CD14-positive monocyte (primary cell): ENCODE results near the gene RTL5. TPM values are rescaled to one million over a fixed set of nuclear protein-coding genes. Genes with fewer than 3 reads are reported as not detected.

Experiments
- DNase-seq, 3 donors: peaks; one replicate each; pipeline ENCODE4 v3.0.0-alpha.2; 2011 to 2022
- H2AFZ ChIP-seq: 2 replicates; pipeline ENCODE4 v1.6.0; 2012; ENCODE audit warnings: mild to moderate bottlenecking, low read depth, low read length, inconsistent platforms; ENCODE audit not compliant: insufficient read depth, poor library complexity, severe bottlenecking
- H3K27ac ChIP-seq, 2 donors: 1 replicate in 1 of 2; 2 replicates in 1 of 2; pipeline ENCODE4 v1.5.1; 2012 to 2013; ENCODE audit warnings: low read length in 2 of 2, control low read depth in 1 of 2, inconsistent platforms in 1 of 2, low read depth in 1 of 2, mild to moderate bottlenecking in 1 of 2
- H3K27me3 ChIP-seq, 2 donors: one replicate each; pipeline versions ENCODE4 v1.6.0 to v1.6.1; 2011 to 2013; ENCODE audit warnings: low read length in 2 of 2; ENCODE audit not compliant: control insufficient read depth in 2 of 2, insufficient read depth in 2 of 2
- H3K36me3 ChIP-seq, 2 donors: replicated peaks in 1 of 2; 1 replicate in 1 of 2; 2 replicates in 1 of 2; pipeline versions ENCODE4 v1.5.1 to v1.6.1; 2012 to 2013; ENCODE audit warnings: low read length in 2 of 2, control low read depth in 1 of 2, inconsistent platforms in 1 of 2, mild to moderate bottlenecking in 1 of 2; ENCODE audit not compliant: insufficient read depth in 2 of 2, control insufficient read depth in 1 of 2
- H3K4me1 ChIP-seq, 2 donors: 1 replicate in 1 of 2; 2 replicates in 1 of 2; pipeline versions ENCODE4 v1.5.1 to v1.6.1; 2012 to 2013; ENCODE audit warnings: low read length in 2 of 2, control low read depth in 1 of 2, inconsistent platforms in 1 of 2, mild to moderate bottlenecking in 1 of 2, moderate library complexity in 1 of 2; ENCODE audit not compliant: insufficient read depth in 2 of 2, control insufficient read depth in 1 of 2
- H3K4me2 ChIP-seq: replicated peaks from 2 replicates; pipeline ENCODE3; 2012; ENCODE audit warnings: low read length, moderate library complexity, mild to moderate bottlenecking; ENCODE audit not compliant: poor library complexity, severe bottlenecking; ENCODE audit errors: extremely low read depth
- H3K4me3 ChIP-seq, 3 experiments: fragments of 200-600 bp in 1 of 3; sonication (generic) in 1 of 3; replicated peaks in 1 of 3; 1 replicate in 2 of 3; 2 replicates in 1 of 3; pipeline ENCODE4 v1.5.1; 2011 to 2013; ENCODE audit warnings: low read length in 3 of 3, mild to moderate bottlenecking in 3 of 3, control low read depth in 2 of 3, low read depth in 2 of 3, inconsistent platforms in 1 of 3, moderate library complexity in 1 of 3
- H3K79me2 ChIP-seq: 2 replicates; pipeline ENCODE4 v1.6.0; 2012; ENCODE audit warnings: mild to moderate bottlenecking, control low read depth, inconsistent platforms, low read length, moderate library complexity; ENCODE audit not compliant: insufficient read depth
- H3K9ac ChIP-seq: 2 replicates; pipeline ENCODE4 v1.6.0; 2017; ENCODE audit warnings: low read length, mild to moderate bottlenecking; ENCODE audit not compliant: insufficient read depth, poor library complexity, severe bottlenecking
- H3K9me3 ChIP-seq, 2 donors: replicated peaks in 1 of 2; 1 replicate in 1 of 2; 2 replicates in 1 of 2; pipeline versions ENCODE4 v1.5.1 to v1.6.1; 2012 to 2013; ENCODE audit warnings: low read length in 2 of 2, control low read depth in 1 of 2; ENCODE audit not compliant: control insufficient read depth in 1 of 2, insufficient read depth in 1 of 2
- H4K20me1 ChIP-seq: 2 replicates; pipeline ENCODE4 v1.6.0; 2012; ENCODE audit warnings: mild to moderate bottlenecking, low read length, control low read depth, moderate library complexity; ENCODE audit not compliant: insufficient read depth
- H3K27ac Mint-ChIP-seq, 7 donors: one replicate each; pipeline ENCODE4 v1.8.0; 2020; ENCODE audit warnings: mild to moderate bottlenecking in 7 of 7, mixed read lengths in 7 of 7, moderate library complexity in 6 of 7, inconsistent platforms in 2 of 7
- H3K27me3 Mint-ChIP-seq, 3 donors: one replicate each; pipeline ENCODE4 v1.8.0; 2021 to 2022; ENCODE audit warnings: low read depth in 3 of 3, mild to moderate bottlenecking in 3 of 3, mixed read lengths in 3 of 3, moderate library complexity in 3 of 3, inconsistent platforms in 1 of 3
- H3K36me3 Mint-ChIP-seq, 2 donors: one replicate each; pipeline ENCODE4 v1.8.0; 2020; ENCODE audit warnings: mixed read lengths in 2 of 2, inconsistent platforms in 1 of 2, mild to moderate bottlenecking in 1 of 2
- H3K4me1 Mint-ChIP-seq: one replicate; pipeline ENCODE4 v1.8.0; 2020; ENCODE audit warnings: mild to moderate bottlenecking, mixed read lengths
- H3K4me3 Mint-ChIP-seq, 2 donors: one replicate each; pipeline ENCODE4 v1.8.0; 2020; ENCODE audit warnings: mild to moderate bottlenecking in 2 of 2, mixed read lengths in 2 of 2, moderate library complexity in 1 of 2
- H3K9me3 Mint-ChIP-seq, 7 donors: one replicate each; pipeline ENCODE4 v1.8.0; 2020 to 2022; ENCODE audit warnings: mixed read lengths in 7 of 7, mild to moderate bottlenecking in 6 of 7, moderate library complexity in 6 of 7, inconsistent platforms in 2 of 7
- CTCF ChIP-seq: fragments of 200-600 bp; IDR thresholded peaks from one replicate; pipeline ENCODE4 v1.8.0; 2022; ENCODE audit warnings: antibody characterized with exemption, mild to moderate bottlenecking
- WGBS: methylation state at CpG from one replicate; pipeline ENCODE4 v1.1.5; 2013; ENCODE audit warnings: missing lambda C conversion rate; ENCODE audit not compliant: insufficient coverage; 5-methylcytosine and 5-hydroxymethylcytosine counted together
- intact Hi-C, 2 donors: fragments of 100-400 bp; cut with micrococcal nuclease; formaldehyde crosslinking; loops; one replicate each; pipeline versions ENCODE4 v1.15.0 to v1.15.1; 2023
- polyA plus RNA-seq, 3 donors: library from polyadenylated mRNA; depleted of rRNA in 1 of 3; unstranded in 2 of 3; stranded (reverse) in 1 of 3; fragments of 300-500 nt in 2 of 3; fragments of >200 nt in 1 of 3; fragmentation: Illumina TruSeq in 2 of 3; gene quantifications; 1 replicate in 2 of 3; 2 replicates in 1 of 3; pipeline ENCODE4 v1.2.3, GENCODE V29; 2012 to 2021

Gene RTL5
- polyA plus RNA-seq, 3 donors, result 0.24 to 4.9 (median 0.59) TPM

- Histone ChIP-seq H3K4me1 (peaks cover 5 to 10% of the 10 kb centered on the region in 2 donors), H3K36me3 (peaks cover 59 to 62% of the 10 kb centered on the region in 2 donors), H3K9me3 (no peaks in the 10 kb centered on the region), H2AFZ (no peak overlapping the region), H3K79me2 (no peaks in the 10 kb centered on the region), H3K4me3 (no peak overlapping the region), H3K27ac (no peak overlapping the region), H3K4me2 (no peak overlapping the region), H4K20me1 (peaks cover 93% of the 10 kb centered on the region), H3K27me3 (no peaks in the 10 kb centered on the region), H3K9ac (no peak overlapping the region)
- Mint-ChIP-seq H3K36me3 (peaks cover 51 to 66% of the 10 kb centered on the region in 2 donors), H3K4me1 (peaks cover 29% of the 10 kb centered on the region), H3K27ac (peak overlapping the region in 4 of 7 donors; percentile 7 to 73 (median 48)), H3K27me3 (peaks cover 0 to 26% (median 0%) of the 10 kb centered on the region in 3 donors), H3K4me3 (no peak overlapping the region), H3K9me3 (peaks cover 0 to 2% (median 0%) of the 10 kb centered on the region in 7 donors)
- no peak for TF ChIP-seq CTCF
- WGBS, result no CpG with 5 or more reads among the region's 8 CpGs
- intact Hi-C loops, result no loop called here
- no peak for DNase-seq
These were observed 10.5 kb upstream of the RTL5 start for GRCh38 chrX:72142094-72142793.

- Histone ChIP-seq H3K79me2 (no peaks in the 10 kb centered on the region), H4K20me1 (peaks cover 93% of the 10 kb centered on the region), H3K4me1 (peaks cover 5 to 10% of the 10 kb centered on the region in 2 donors), H3K9me3 (no peaks in the 10 kb centered on the region), H2AFZ (no peak overlapping the region), H3K4me3 (no peak overlapping the region), H3K9ac (no peak overlapping the region), H3K27ac (no peak overlapping the region), H3K36me3 (peaks cover 66 to 70% of the 10 kb centered on the region in 2 donors), H3K4me2 (no peak overlapping the region), H3K27me3 (no peaks in the 10 kb centered on the region)
- H3K27me3 Mint-ChIP-seq, result peaks cover 0 to 26% (median 0%) of the 10 kb centered on the region in 3 donors
- peak overlapping the region in 5 of 7 donors; percentile 4 to 70 (median 38) for H3K27ac Mint-ChIP-seq
- no peak for DNase-seq
- no peak overlapping the region for H3K4me3 Mint-ChIP-seq
- peaks cover 55 to 71% of the 10 kb centered on the region in 2 donors for H3K36me3 Mint-ChIP-seq
- WGBS, result no CpG with 5 or more reads among the region's 4 CpGs
- no peak for TF ChIP-seq CTCF
- peaks cover 29% of the 10 kb centered on the region for H3K4me1 Mint-ChIP-seq
- H3K9me3 Mint-ChIP-seq, result peaks cover 0 to 2% (median 0%) of the 10 kb centered on the region in 7 donors
- intact Hi-C loops, result no loop called here
These were observed 9.8 kb upstream of the RTL5 start for GRCh38 chrX:72141372-72142004.
